GM23338 (cell line): ENCODE data around the gene GSDME.

ENCODE experiments used
- CTCF ChIP-seq, 2 experiments: fragments of 200-600 bp in 1 of 2; sonication (generic) in 1 of 2; conservative IDR thresholded peaks; 2 replicates each; pipeline versions ENCODE4 v1.5.1 to v1.6.1; 2016 to 2017; ENCODE audit warnings: antibody characterized with exemption in 2 of 2, low read depth in 2 of 2, mild to moderate bottlenecking in 2 of 2, moderate library complexity in 1 of 2
- POLR2AphosphoS5 ChIP-seq: IDR thresholded peaks from 2 replicates; pipeline ENCODE4 v1.6.1; 2016; ENCODE audit warnings: antibody characterized with exemption, low read depth

- no peak for TF ChIP-seq CTCF (conservative IDR thresholded peaks at IDR 0.05; ENCODE audit: low read depth in 2 of 2)
- no peak for TF ChIP-seq POLR2AphosphoS5
These were observed 21.4 kb upstream of the GSDME start for GRCh38 chr7:24778543-24779282.
